ENCODE measurements around the gene ALOX5. TPM values are rescaled to one million over a fixed set of nuclear protein-coding genes. Genes with fewer than 3 reads are reported as not detected.
"Not testable (repeated sequence)": the region's sequence is repeated elsewhere in the genome, so short reads cannot be mapped to it uniquely, and the experiment has no call there.

ALOX5 gene
- total RNA-seq, 1 experiment from 2014 or later: 0.60 TPM

DNA sequence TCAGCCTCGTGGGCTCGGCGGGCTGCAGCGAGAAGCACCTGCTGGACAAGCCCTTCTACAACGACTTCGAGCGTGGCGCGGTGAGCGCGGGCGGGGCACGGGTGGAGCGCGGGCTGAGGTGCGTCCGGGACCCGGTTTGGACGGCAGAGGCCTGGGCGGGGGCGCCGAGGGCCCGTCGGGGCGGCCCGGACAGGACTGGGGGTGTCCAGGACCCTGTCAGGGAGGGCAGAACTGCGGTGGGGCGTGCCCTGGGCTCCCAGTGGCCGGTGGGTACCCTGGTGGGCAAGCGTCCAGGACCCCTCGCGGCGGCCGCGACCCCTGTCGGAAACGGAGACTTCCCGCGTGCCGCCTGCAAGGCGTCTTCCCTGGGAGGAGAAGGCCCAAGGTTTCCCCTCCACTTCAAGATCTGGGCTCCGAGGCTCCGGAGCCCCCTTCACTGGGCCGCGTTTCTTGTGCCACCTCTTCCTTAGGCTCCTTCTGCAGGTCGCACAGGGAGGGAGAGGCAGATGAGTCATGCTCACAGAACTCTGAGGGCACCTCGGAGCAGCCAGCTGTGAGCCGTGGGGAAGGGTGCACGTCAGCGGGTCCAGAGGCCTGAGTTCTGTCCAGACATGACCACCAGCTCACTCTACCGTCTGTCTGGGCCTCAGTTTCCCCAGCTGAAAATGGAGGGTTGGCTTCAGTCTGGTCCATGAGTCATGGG is 485 bp downstream of the ALOX5 start:
- DNase-seq (ENCODE audit: low spot score): no peak

DNA sequence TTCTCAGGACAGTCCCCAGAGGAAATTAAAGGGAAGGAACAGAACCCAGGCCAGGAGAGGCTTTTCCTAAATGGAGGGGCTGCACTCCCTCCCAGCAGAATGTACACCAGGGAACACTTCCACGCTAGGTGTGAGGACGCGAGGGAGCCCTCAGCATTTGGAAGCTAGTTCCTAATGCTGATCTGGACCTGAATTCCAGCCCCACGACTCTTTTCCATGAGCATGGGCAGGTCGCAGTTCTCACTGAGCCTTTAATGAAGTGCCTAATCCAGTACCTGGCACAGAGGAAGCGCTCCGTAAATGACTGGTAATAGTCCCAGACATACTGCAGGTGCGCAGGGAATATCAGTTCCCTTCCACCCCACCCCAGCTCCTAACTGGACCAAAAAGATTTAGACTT is 1.1 kb downstream of the ALOX5 start:
- DNase-seq (ENCODE audit: low spot score): no peak

- no peak for DNase-seq (ENCODE audit: low spot score)
These were observed 1.8 kb downstream of the ALOX5 start for GRCh38 chr10:45375716-45376231.

GRCh38 chr10:45376371-45376801 is 2.4 kb downstream of the ALOX5 start:
- no peak for DNase-seq (ENCODE audit: low spot score)

GRCh38 chr10:45377321-45377720 is 3.3 kb downstream of the ALOX5 start:
- no peak for DNase-seq (ENCODE audit: low spot score)

- no peak for DNase-seq (ENCODE audit: low spot score)
These were observed 3.8 kb downstream of the ALOX5 start for GRCh38 chr10:45377858-45378257.

- DNase-seq (ENCODE audit: low spot score): no peak
These were observed 5.1 kb downstream of the ALOX5 start for GRCh38 chr10:45378914-45379726.

DNA sequence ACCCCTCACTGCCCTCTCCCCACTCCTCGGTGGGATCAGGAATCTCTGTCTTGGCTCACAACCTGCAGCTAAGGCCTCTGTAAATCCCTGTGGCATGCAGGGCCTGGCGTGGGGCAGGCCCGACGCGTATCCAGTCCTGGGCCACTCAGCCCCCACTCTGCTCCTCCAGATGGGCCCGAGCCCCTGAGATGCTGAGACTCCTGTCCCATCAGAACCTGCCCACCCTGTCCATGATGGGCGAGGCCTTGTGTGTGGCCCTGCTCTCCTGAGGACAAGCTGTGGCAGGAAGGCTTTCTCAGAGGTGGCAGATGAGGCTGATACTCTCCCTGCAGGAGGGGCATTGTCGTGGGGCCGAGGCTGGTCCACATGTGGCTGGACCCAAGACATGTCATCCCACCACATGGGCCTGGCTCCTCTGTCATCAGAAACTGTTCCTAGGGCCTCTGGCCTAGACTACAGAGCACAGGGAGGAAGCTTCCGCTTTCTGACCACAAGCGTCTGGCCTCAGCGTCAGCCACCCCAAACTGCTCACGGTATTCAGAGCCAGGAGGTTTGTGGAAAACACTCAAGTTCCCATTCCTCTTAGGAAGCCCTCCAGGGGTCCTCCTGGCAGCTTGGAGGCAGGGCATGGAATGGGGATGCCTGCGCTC is 6.0 kb downstream of the ALOX5 start:
- no peak for DNase-seq (ENCODE audit: low spot score)

DNA sequence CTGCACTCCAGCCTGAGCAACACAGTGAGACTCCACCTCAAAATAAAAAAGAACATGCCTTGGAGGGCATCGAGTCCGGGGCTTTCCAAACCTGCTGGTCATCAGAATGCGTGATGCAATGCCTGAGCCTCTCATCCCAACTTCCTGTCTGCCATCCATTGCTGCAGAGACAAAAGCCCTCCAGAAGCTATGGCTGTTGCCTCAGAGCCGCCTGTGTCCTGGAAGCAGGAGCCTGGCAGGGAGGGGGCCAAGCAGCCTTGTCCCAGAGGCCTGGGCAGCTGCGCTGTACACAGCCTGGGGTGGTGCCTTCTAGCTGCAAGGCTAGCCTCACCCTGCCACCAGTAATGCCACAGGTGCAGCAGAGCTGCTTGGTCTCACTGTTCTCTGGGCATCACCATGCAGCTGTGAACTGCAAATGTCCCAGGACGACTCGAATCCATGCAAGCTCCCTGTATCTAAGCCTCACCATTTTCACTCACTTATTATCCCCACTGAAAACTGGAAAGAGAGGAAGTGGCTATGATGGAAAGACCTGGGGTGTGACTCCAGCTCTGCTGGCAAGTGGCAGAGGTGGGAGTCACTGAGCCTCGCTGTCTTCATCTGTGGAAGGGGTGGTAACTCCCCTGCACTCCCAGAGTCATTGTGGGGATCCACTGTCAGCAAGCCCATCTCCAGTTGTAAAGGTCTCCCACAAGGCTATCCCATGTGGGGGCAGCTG is 7.0 kb downstream of the ALOX5 start:
- no peak for DNase-seq (ENCODE audit: low spot score)

DNA sequence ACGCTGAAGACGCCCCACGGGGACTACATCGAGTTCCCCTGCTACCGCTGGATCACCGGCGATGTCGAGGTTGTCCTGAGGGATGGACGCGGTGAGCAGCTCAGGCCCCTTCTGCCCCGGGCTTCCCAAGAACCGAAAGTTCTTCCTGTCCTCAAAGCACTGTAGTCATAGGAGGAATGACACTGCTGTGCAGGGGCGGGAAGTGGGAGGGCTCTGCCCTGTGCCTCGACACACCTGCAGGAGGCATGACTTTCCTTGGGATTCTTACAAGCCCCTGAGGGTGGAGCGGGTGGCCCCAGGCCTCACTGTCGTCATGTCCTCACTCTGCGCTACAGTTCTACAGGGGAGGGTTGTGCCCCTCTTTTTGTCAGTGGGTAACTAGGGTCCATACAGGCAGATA is 8.6 kb downstream of the ALOX5 start:
- DNase-seq (ENCODE audit: low spot score): no peak

DNA sequence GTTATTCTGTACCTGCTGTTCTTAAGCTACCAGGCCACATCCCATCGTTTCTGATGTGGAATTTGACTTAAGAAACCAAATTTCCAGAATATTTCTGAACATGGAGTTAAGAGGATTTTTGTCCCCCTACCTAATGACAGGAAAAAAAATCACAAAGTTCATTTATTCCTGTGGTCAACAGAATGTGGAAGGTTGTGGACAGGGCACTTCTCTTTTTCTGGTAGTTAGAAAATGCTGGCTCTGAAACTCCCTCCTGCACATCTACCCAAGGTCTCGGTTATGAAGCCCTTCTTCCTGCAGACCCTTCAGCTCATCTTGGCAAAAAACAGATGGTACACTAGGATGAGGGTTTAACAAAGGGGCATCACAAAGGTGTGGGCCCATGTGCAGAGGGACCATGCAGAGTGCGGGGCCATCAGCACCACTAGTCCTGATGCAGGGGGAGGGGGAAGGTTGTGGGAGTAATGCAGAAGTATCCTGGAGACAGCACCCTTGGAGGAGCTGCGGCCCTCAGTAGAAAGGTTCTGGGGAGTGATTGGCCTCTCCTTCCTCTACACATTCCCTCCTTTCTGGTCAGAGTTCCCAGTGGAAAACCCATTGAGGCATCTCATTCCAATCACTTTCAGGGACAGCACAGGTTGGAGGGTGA is 9.8 kb downstream of the ALOX5 start:
- DNase-seq (ENCODE audit: low spot score): no peak

DNA sequence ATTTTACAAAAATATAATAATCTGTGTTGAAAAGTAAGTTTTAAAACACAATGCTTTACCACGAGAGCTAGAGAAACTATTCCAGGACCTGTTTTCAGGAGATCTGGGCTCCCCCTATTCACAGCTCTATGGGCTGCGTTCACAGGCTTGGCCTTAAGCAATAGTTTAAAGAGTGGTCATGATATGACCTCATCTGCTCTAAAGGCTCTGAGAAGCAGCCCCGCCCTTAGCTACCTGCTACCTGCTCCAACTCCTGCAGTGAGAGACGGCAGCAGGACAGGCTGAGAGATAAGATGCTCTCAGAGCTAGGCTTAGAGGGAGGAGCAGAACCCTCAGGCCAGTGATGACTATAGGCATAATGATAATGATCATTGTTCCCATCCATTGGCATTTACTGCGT is 12.6 kb downstream of the ALOX5 start:
- DNase-seq (ENCODE audit: low spot score): no peak

- no peak for DNase-seq (ENCODE audit: low spot score)
These were observed 13.3 kb downstream of the ALOX5 start for GRCh38 chr10:45387096-45387893.

GRCh38 chr10:45389671-45390070 is 15.7 kb downstream of the ALOX5 start:
- not testable (repeated sequence) for DNase-seq (ENCODE audit: low spot score)

DNA sequence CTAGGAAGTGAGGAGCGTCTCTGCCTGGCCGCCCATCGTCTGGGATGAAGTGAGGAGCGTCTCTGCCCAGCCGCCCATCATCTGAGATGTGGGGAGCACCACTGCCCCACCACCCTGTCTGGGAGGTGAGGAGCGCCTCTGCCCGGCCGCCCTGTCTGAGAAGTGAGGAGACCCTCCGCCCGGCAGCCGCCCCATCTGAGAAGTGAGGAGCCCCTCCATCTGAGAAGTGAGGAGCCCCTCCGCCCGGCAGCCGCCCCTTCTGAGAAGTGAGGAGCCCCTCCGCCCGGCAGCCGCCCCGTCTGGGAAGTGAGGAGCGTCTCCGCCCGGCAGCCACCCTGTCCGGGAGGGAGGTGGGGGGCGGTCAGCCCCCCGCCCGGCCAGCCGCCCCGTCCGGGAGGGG is 17.6 kb downstream of the ALOX5 start:
- not testable (repeated sequence) for DNase-seq (ENCODE audit: low spot score)

GRCh38 chr10:45395554-45395953 is 21.5 kb downstream of the ALOX5 start:
- no peak for DNase-seq (ENCODE audit: low spot score)

- no peak for DNase-seq (ENCODE audit: low spot score)
These were observed 24.6 kb downstream of the ALOX5 start for GRCh38 chr10:45398595-45398994.

GRCh38 chr10:45399113-45399512 is 25.1 kb downstream of the ALOX5 start:
- DNase-seq (ENCODE audit: low spot score): no peak

DNA sequence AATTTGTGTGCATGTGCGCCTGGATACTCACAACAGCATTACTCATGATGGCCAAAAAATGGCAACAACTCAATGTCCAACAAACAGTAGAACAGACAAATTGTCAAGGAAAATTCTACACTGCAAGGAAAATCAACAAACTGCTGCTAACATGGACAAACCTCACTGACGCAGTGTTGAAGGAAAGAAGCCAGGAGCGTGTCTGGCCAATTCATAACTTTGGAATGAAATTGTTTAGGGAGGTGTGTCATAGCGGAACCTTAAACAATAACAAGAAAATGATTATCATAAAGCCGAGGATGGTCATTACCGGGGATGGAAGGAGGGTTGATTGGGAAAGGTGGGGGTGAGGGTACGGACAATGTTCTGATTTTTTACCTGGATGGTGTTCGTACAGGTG is 29.1 kb downstream of the ALOX5 start:
- DNase-seq (ENCODE audit: low spot score): no peak

GRCh38 chr10:45404087-45404769 is 30.2 kb downstream of the ALOX5 start:
- DNase-seq (ENCODE audit: low spot score): no peak
